Measurements from ENCODE around the gene NUP98. TPM values are rescaled to one million over a fixed set of nuclear protein-coding genes. Genes with fewer than 3 reads are reported as not detected.

The NUP98 gene
- total RNA-seq, 1 experiment from 2014 or later, result 128 TPM

DNA sequence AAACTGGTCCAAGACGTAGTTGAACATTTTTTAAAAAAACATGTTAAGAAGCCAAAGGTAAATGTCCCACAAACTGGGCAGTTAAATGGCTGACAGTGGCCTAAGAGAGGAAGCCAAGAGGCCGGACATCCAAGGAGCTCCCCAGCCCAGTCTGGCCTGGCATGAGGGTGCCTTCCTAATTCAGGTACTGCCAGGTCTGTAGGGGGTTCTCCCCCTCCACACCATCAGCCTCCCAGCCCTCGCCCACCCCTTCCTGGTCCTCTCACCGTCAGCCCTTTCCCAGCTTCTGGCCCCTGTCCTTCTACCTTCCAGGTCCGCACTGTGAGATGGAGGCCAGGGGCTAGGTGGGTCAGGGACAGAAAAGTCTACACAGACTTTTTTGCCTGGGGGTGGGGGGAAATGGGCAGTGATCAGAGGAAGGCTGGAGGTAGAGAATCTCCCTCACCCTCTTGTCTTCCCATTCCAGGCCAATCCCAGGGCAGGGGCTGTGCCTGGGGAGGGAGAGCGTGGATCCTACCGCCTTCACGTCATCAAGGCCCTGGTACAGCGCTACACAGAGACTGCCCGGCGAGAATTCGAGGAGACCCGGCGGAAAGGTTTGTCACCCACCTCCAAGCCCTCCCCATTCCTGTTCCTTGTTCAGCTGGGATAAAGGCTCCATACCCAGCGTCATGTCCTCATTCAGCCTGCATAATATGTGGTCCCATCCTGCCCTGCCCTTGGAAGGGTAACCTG, 161.5 kb downstream of the NUP98 start:
- Histone ChIP-seq H3F3A (ENCODE audit: low read length, unreplicated experiment) (no peaks in the 10 kb centered on the region), H3K4me2 (ENCODE audit: low read length) (no peak overlapping the region), H3K79me2 (ENCODE audit: low read length) (no peaks in the 10 kb centered on the region), H3K4me1 (ENCODE audit: insufficient read depth, low read length) (no peaks in the 10 kb centered on the region), H3K27me3 (ENCODE audit: low read length) (no peaks in the 10 kb centered on the region), H3K4me3 (ENCODE audit: low read length) (no peak overlapping the region), H3K9me3 (ENCODE audit: low read length) (no peaks in the 10 kb centered on the region), H3K27ac (ENCODE audit: low read length) (no peak overlapping the region), H3K9me2 (replicated peaks; ENCODE audit: low read length) (no peaks in the 10 kb centered on the region), H3K36me3 (ENCODE audit: low read depth, low read length) (no peaks in the 10 kb centered on the region), H3K9ac (ENCODE audit: low read length) (no peak overlapping the region), H2AFZ (ENCODE audit: low read length) (no peak overlapping the region), H4K20me1 (ENCODE audit: low read length) (no peaks in the 10 kb centered on the region)
- DNase-seq, result no peak
- TF ChIP-seq EZH2phosphoT487 (IDR thresholded peaks at IDR 0.05; ENCODE audit: borderline replicate concordance, low read length) (no peak), CTCF (conservative IDR thresholded peaks at IDR 0.05; ENCODE audit: low read depth, low read length) (no peak), EZH2 (IDR thresholded peaks at IDR 0.05; ENCODE audit: low read length, unreplicated experiment) (no peak)
- POLR2A ChIA-PET (ENCODE audit: unreplicated experiment), result no interaction called here
- BruUV-seq (replicated peaks), result no TSS peak
- CTCF ChIA-PET, result no interaction called here
- no peak for ATAC-seq
- intact Hi-C loops (cut with micrococcal nuclease), result no loop called here

GRCh38 chr11:3632070-3632660, 165.2 kb downstream of the NUP98 start:
- Histone ChIP-seq H4K20me1 (ENCODE audit: low read length) (no peaks in the 10 kb centered on the region), H2AFZ (ENCODE audit: low read length) (no peak overlapping the region), H3K4me2 (ENCODE audit: low read length) (no peak overlapping the region), H3K9me2 (replicated peaks; ENCODE audit: low read length) (no peaks in the 10 kb centered on the region), H3K9ac (ENCODE audit: low read length) (no peak overlapping the region), H3F3A (ENCODE audit: low read length, unreplicated experiment) (no peaks in the 10 kb centered on the region), H3K79me2 (ENCODE audit: low read length) (no peaks in the 10 kb centered on the region), H3K27me3 (ENCODE audit: low read length) (no peaks in the 10 kb centered on the region), H3K4me3 (ENCODE audit: low read length) (no peak overlapping the region), H3K36me3 (ENCODE audit: low read depth, low read length) (no peaks in the 10 kb centered on the region), H3K27ac (ENCODE audit: low read length) (no peak overlapping the region), H3K9me3 (ENCODE audit: low read length) (no peaks in the 10 kb centered on the region), H3K4me1 (ENCODE audit: insufficient read depth, low read length) (no peaks in the 10 kb centered on the region)
- ATAC-seq, result no peak
- ChIA-PET POLR2A (ENCODE audit: unreplicated experiment) (no interaction called here), CTCF (no interaction called here)
- TF ChIP-seq CTCF (conservative IDR thresholded peaks at IDR 0.05; ENCODE audit: low read depth, low read length) (no peak), EZH2 (IDR thresholded peaks at IDR 0.05; ENCODE audit: low read length, unreplicated experiment) (no peak), EZH2phosphoT487 (IDR thresholded peaks at IDR 0.05; ENCODE audit: borderline replicate concordance, low read length) (no peak)
- DNase-seq, result no peak
- no TSS peak for BruUV-seq (replicated peaks)
- intact Hi-C loops (cut with micrococcal nuclease), result no loop called here

DNA sequence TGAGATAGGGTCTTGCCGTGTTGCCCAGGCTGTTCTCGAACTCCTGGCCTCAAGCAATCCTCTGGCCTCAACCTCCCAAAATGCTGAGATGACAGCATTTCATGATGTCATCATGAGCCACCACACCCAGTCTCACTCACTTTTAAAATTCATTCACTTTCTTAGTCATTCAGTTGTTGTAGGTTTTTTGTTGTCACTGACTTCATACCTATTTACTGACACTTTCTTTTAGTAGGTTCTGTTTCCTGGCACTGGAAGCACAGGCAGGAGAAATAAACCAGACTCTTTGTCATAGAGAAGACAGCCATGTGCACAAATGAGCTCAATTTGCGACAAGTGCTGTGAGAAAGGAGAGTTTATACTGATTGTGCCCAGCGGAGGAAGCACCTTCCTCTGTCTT, 166.0 kb downstream of the NUP98 start:
- no peak for ATAC-seq
- no peaks in the 10 kb centered on the region for H3K9me3 ChIP-seq (ENCODE audit: low read length)
- H3K4me1 ChIP-seq (ENCODE audit: insufficient read depth, low read length), result no peaks in the 10 kb centered on the region
- ChIA-PET CTCF (no interaction called here), POLR2A (ENCODE audit: unreplicated experiment) (no interaction called here)
- H3K9me2 ChIP-seq (replicated peaks; ENCODE audit: low read length), result no peaks in the 10 kb centered on the region
- no peak for TF ChIP-seq EZH2 (IDR thresholded peaks at IDR 0.05; ENCODE audit: low read length, unreplicated experiment)
- no peak for TF ChIP-seq EZH2phosphoT487 (IDR thresholded peaks at IDR 0.05; ENCODE audit: borderline replicate concordance, low read length)
- no peak for TF ChIP-seq CTCF (conservative IDR thresholded peaks at IDR 0.05; ENCODE audit: low read depth, low read length)
- H3K79me2 ChIP-seq (ENCODE audit: low read length), result no peaks in the 10 kb centered on the region
- intact Hi-C loops (cut with micrococcal nuclease), result no loop called here
- H3K4me3 ChIP-seq (ENCODE audit: low read length), result no peak overlapping the region
- no peaks in the 10 kb centered on the region for H3K36me3 ChIP-seq (ENCODE audit: low read depth, low read length)
- DNase-seq, result no peak
- no peaks in the 10 kb centered on the region for H3F3A ChIP-seq (ENCODE audit: low read length, unreplicated experiment)
- H4K20me1 ChIP-seq (ENCODE audit: low read length), result no peaks in the 10 kb centered on the region
- no peak overlapping the region for H3K27ac ChIP-seq (ENCODE audit: low read length)
- no peak overlapping the region for H3K4me2 ChIP-seq (ENCODE audit: low read length)
- no peaks in the 10 kb centered on the region for H3K27me3 ChIP-seq (ENCODE audit: low read length)
- H2AFZ ChIP-seq (ENCODE audit: low read length), result no peak overlapping the region
- no TSS peak for BruUV-seq (replicated peaks)
- no peak overlapping the region for H3K9ac ChIP-seq (ENCODE audit: low read length)
